GM19463 (cell line): ENCODE data around the gene GMNN.
A peak's percentile ranks its signal among the peaks of the same experiment; 100 is the strongest.
"Not testable (repeated sequence)": the region's sequence is repeated elsewhere in the genome, so short reads cannot be mapped to it uniquely, and the experiment has no call there.

ENCODE experiments used
- ATAC-seq: cut with Tn5 transposase; IDR thresholded peaks from one replicate; pipeline ENCODE4 v1.9.1; 2021; ENCODE audit warnings: mild to moderate bottlenecking, moderate library complexity; ENCODE audit not compliant: unreplicated experiment

Gene GMNN

GRCh38 chr6:24774696-24775519 is at the start of gene GMNN:
TSS of gene GMNN (plus strand) at chr6:24774937. CDS start at chr6:24777247, 2,310 bp downstream.
- ATAC-seq: peak; percentile 92

GRCh38 chr6:24730653-24731052 is 44.1 kb upstream of the GMNN start:
- ATAC-seq: not testable (repeated sequence)

DNA sequence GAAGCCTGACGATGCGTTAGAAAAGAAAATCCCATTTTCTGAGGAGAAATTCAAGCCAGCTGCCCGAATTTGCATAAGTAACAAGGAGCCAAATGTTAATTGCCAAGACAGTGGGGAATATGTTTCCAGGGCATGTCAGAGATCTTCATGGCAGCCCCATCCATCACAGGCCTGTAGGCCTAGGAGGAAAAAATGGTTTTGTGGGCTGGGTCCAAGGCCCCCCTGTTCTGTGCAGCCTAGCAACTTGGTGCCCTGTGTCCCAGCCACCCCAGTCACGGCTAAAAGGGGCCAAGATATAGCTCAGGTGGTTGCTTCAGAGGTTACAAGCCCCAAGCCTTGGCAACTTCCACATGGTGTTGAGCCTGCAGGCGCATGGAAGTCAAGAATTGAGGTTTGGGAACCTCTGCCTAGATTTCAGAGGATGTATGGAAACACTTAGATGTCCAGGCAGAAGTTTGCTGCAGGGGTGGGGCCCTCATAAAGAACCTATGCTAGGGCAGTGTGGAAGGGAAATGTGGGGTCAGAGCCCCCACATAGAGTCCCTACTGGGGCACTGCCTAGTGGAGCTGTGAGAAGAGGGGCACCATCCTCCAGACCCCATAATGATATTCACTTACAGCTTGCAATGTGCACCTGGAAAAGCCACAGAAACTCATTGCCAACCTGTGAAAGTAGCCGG is 43.1 kb upstream of the GMNN start:
- ATAC-seq: not testable (repeated sequence)

GRCh38 chr6:24734166-24734565 is 40.6 kb upstream of the GMNN start:
- ATAC-seq: no peak

- ATAC-seq: not testable (repeated sequence)
Observed at GRCh38 chr6:24734710-24735109, 40.0 kb upstream of the GMNN start.

- no peak for ATAC-seq
Observed at GRCh38 chr6:24738741-24739140, 36.0 kb upstream of the GMNN start.

GRCh38 chr6:24740861-24741260 is 33.9 kb upstream of the GMNN start:
- no peak for ATAC-seq

DNA sequence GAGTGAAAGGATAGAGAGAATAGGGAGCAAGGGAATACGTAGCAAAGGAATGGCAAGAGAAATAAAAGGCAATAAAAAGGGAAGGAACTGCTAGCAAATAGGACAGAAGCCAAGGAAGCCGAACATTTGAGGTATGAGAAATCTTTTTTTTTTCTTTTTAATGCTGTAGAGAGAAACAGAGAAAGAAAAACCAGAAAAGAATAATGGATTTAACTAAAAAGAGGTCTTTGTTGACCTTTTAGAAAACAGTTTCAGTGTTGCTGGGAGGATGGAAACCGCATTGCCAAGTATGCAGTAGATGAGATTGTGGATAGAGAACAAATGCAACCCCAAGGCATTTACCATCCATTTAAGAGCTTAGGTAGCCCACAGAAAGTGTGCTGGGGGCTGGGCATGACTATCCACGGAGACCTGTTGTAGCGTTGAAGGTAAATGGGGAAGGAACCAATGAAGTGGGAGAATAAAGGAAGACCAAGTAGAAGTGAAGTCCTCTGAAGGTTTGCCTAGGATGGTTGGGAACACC is 32.5 kb upstream of the GMNN start:
- no peak for ATAC-seq

DNA sequence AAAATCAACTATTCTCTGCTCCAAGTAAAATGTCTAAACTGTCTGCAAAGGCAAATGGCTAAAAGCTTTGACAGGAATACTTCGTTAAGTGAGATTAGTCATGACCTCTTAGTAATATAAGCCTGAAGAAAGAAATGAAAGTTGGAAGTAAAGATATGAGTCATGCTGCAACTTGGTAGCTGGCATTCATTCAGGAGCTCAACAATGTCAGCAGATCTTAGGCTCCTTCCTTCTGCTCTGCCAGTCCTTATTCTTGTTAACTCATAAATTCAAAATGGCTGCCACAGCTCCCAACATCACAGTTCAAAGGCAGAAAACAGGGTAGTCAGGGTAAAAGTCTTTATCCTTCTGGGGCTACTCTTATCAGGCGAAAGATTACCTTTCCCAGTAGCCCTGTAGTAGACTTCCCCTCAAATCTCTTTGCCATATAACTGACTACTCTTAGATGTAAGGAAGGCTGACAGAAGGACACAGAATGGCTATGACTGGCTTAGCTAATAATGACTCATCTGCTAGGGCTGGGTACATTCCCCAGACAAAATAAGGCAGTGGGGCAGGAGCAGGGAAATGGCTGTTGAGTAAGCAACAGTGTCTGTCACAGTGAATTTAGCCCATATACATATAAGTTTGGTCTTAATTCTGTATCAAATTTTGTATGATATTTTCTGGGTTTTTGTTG is 31.3 kb upstream of the GMNN start:
- ATAC-seq: peak; percentile 85

- no peak for ATAC-seq
Observed at GRCh38 chr6:24743944-24744335, 30.8 kb upstream of the GMNN start.

- no peak for ATAC-seq
Observed at GRCh38 chr6:24744911-24745310, 29.8 kb upstream of the GMNN start.

GRCh38 chr6:24749297-24749696 is 25.4 kb upstream of the GMNN start:
- ATAC-seq: no peak

- not testable (repeated sequence) for ATAC-seq
Observed at GRCh38 chr6:24750878-24751277, 23.9 kb upstream of the GMNN start.

GRCh38 chr6:24752503-24752902 is 22.2 kb upstream of the GMNN start:
- ATAC-seq: no peak

DNA sequence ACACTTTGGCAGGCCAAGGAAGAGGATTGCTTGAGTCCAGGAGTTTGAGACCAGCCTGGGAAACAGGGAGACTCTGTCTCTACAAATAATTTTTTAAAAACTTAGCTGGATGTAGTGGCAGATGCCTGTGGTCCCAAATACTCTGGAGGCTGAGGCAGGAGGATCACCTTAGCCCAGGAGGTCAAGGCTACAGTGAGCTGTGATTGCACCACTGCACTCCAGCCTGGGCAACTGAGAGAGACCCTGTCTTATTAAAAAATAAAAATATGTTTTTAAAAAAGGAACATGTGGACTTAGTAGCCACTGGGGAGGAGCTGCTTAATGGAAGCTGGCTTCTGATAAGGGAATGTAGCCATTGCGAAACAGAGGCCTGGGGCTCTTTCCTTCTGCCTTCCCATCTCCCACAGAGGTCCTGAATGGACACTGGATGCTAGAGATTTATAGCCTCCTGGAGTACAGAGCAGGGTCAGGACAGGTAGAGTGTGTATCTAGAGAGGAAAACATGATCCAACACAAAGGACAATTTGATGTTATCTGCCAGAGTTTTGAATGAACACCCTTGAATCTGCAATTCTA is 21.7 kb upstream of the GMNN start:
- no peak for ATAC-seq

- ATAC-seq: no peak
Observed at GRCh38 chr6:24753545-24753944, 21.2 kb upstream of the GMNN start.

GRCh38 chr6:24754378-24754777 is 20.4 kb upstream of the GMNN start:
- ATAC-seq: not testable (repeated sequence)

- ATAC-seq: no peak
Observed at GRCh38 chr6:24755279-24755678, 19.5 kb upstream of the GMNN start.

- no peak for ATAC-seq
Observed at GRCh38 chr6:24757611-24758010, 17.1 kb upstream of the GMNN start.

GRCh38 chr6:24759718-24760117 is 15.0 kb upstream of the GMNN start:
- no peak for ATAC-seq

DNA sequence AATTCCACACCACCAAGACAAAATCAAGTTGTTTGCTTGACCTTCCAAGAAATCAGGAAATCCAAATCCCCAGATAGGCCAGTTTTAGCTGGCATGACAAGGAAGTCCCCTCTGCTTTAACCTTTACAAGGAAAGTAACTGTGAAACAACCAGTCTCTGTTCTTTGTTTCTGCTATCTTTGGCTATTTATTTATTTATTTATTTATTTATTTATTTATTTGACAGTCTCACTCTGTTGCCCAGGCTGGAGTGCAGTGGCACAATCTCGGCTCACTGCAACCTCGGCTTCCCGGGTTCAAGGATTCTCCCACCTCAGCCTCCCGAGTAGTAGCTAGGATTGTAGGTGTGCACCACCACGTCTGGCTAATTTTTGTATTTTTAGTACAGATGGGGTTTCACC is 14.5 kb upstream of the GMNN start:
- ATAC-seq: no peak
